ENCODE results near the gene TRPM1. TPM values are rescaled to one million over a fixed set of nuclear protein-coding genes. Genes with fewer than 3 reads are reported as not detected.

Gene TRPM1
- total RNA-seq, 1 experiment from 2014 or later, result 0.77 TPM

GRCh38 chr15:30992249-30992864 is 109.2 kb downstream of the TRPM1 start:
- ChIA-PET CTCF (interaction anchor here (1.2 to 1.7 kb wide), 3 partner anchors 22 to 137 kb away, joined by 3 to 13 read pairs (median 5); no protein-coding TSS in a partner anchor), POLR2A (interaction anchor here (0.7 to 1.1 kb wide), 2 partner anchors 11 to 12 kb away, joined by 3 read pairs; no protein-coding TSS in a partner anchor)
- H3K9me3 Mint-ChIP-seq, result peaks cover 13% of the 10 kb centered on the region
- H3K27me3 Mint-ChIP-seq (ENCODE audit: low read depth), result no peaks in the 10 kb centered on the region
- H3K4me3 Mint-ChIP-seq, result peak overlapping the region; percentile 79
- peak overlapping the region; percentile 82 for H3K27ac Mint-ChIP-seq
- no peak for ATAC-seq
- TF ChIP-seq E2F5 (CRISPR knock-in tag; IDR thresholded peaks at IDR 0.05), result no peak
- TF ChIP-seq MAX (CRISPR knock-in tag; IDR thresholded peaks at IDR 0.05), result 0 out of 2 replicates have a peak, but pooled peaks have one; percentile 21
- no peaks in the 10 kb centered on the region for H3K36me3 Mint-ChIP-seq
- H3K4me1 Mint-ChIP-seq, result peaks cover 24% of the 10 kb centered on the region
- no peak for DNase-seq (ENCODE audit: low spot score)

GRCh38 chr15:30991255-30992235 is 110.0 kb downstream of the TRPM1 start, which contains the start of gene MTMR10:
MTMR10 (minus strand) TSS chr15:30991628; CDS start chr15:30991506, 122 bp downstream.
- Mint-ChIP-seq H3K27ac (peak within 1 kb of the TSS; percentile 94), H3K9me3 (peaks cover 13% of the 10 kb centered on the region), H3K36me3 (no peaks in the 10 kb centered on the region), H3K27me3 (ENCODE audit: low read depth) (no peaks in the 10 kb centered on the region), H3K4me1 (peaks cover 24% of the 10 kb centered on the region), H3K4me3 (peak within 1 kb of the TSS; percentile 92)
- peak; percentile 70 for DNase-seq (ENCODE audit: low spot score)
- ATAC-seq, result peak; percentile 91
- ChIA-PET POLR2A (interaction anchor here (0.6 to 1.1 kb wide), 4 partner anchors 10 to 223 kb away, joined by 3 read pairs; no protein-coding TSS in a partner anchor), CTCF (interaction anchor here (0.6 to 1.7 kb wide), 6 partner anchors 9 to 203 kb away, joined by 3 to 13 read pairs (median 4); no protein-coding TSS in a partner anchor)
- TF ChIP-seq STAT6 (CRISPR knock-in tag; conservative IDR thresholded peaks at IDR 0.05; ENCODE audit: low read depth) (peak; percentile 25; the same call in 1 of the 2 replicates), FOXK1 (CRISPR knock-in tag; IDR thresholded peaks at IDR 0.05) (peak; percentile 32; the same call in 1 of the 2 replicates), SMAD4 (CRISPR knock-in tag; IDR thresholded peaks at IDR 0.05) (no peak), ZBTB21 (CRISPR knock-in tag; IDR thresholded peaks at IDR 0.05; ENCODE audit: borderline replicate concordance) (no peak), ARID4B (CRISPR knock-in tag; IDR thresholded peaks at IDR 0.05; ENCODE audit: borderline replicate concordance) (no peak), NFYB (CRISPR knock-in tag; conservative IDR thresholded peaks at IDR 0.05; ENCODE audit: low read depth) (no peak), FOXP1 (CRISPR knock-in tag; IDR thresholded peaks at IDR 0.05; ENCODE audit: borderline replicate concordance) (peak; percentile 71), E2F4 (CRISPR knock-in tag; IDR thresholded peaks at IDR 0.05; ENCODE audit: borderline replicate concordance, low read depth) (no peak), NR2C2 (CRISPR knock-in tag; IDR thresholded peaks at IDR 0.05) (no peak), ZNF671 (CRISPR knock-in tag; IDR thresholded peaks at IDR 0.05) (no peak), CDX4 (CRISPR knock-in tag; IDR thresholded peaks at IDR 0.05; ENCODE audit: borderline replicate concordance) (no peak), KAT7 (CRISPR knock-in tag; IDR thresholded peaks at IDR 0.05; ENCODE audit: borderline replicate concordance) (0 out of 2 replicates have a peak, but pooled peaks have one; percentile 88), CREB1 (CRISPR knock-in tag; IDR thresholded peaks at IDR 0.05) (no peak), JAZF1 (CRISPR knock-in tag; IDR thresholded peaks at IDR 0.05) (no peak)

Data from WTC11 (cell line).